ENCODE results near the gene EIF4G3. TPM values are rescaled to one million over a fixed set of nuclear protein-coding genes. Genes with fewer than 3 reads are reported as not detected.

Gene EIF4G3
- polyA plus RNA-seq, 1 donor (not counting 4 experiments of a cell fraction or from before 2014, with no cell fraction given): 44.6 TPM

DNA sequence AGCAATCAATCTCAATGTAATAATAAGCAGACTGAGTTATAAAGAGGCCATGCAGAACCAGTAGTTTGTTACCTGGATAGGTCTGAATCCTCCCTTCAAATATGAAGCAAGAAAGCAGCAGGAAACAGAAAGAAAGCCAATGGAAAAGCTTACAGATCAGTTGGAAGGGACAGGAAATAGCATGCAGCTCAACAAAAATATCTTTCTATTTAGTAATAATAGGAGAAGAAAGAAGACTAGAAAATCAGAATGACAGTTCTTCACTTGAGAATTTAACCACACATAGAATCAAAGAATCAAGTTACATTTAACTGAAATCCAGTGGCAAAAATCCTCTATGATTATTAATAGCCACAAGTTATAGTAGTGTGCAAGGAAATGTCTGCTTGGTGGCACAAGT lies 194.4 kb downstream of the EIF4G3 start:
- H3K36me3 ChIP-seq (ENCODE audit: control insufficient read depth in 2 of 2, extremely low read depth in 1 of 2, insufficient read depth in 2 of 2, low read length in 2 of 2): peaks cover 0 to 2% of the 10 kb centered on the region in 2 experiments
- no peak overlapping the region for H3K4me2 ChIP-seq (ENCODE audit: control insufficient read depth, extremely low read depth, insufficient read depth, low read depth, low read length)
- no peak overlapping the region for H2AFZ ChIP-seq (ENCODE audit: control insufficient read depth, low read length)
- no peak overlapping the region for H3K9ac ChIP-seq (ENCODE audit: control insufficient read depth, extremely low read depth, insufficient read depth, low read length)
- no peaks in the 10 kb centered on the region for H3K79me2 ChIP-seq (ENCODE audit: control insufficient read depth, insufficient read depth, low read length)
- dilution Hi-C loops (cut with MboI; ENCODE audit: extremely low pct_ligation_motif_present, low sequenced_read_pairs): no loop called here
- peaks cover 2% of the 10 kb centered on the region for H4K20me1 ChIP-seq (ENCODE audit: control insufficient read depth, extremely low read depth, insufficient read depth, low read length)
- TF ChIP-seq, protein P1, sequence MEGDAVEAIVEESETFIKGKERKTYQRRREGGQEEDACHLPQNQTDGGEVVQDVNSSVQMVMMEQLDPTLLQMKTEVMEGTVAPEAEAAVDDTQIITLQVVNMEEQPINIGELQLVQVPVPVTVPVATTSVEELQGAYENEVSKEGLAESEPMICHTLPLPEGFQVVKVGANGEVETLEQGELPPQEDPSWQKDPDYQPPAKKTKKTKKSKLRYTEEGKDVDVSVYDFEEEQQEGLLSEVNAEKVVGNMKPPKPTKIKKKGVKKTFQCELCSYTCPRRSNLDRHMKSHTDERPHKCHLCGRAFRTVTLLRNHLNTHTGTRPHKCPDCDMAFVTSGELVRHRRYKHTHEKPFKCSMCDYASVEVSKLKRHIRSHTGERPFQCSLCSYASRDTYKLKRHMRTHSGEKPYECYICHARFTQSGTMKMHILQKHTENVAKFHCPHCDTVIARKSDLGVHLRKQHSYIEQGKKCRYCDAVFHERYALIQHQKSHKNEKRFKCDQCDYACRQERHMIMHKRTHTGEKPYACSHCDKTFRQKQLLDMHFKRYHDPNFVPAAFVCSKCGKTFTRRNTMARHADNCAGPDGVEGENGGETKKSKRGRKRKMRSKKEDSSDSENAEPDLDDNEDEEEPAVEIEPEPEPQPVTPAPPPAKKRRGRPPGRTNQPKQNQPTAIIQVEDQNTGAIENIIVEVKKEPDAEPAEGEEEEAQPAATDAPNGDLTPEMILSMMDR (optimal IDR thresholded peaks at IDR 0.05 in 1 of 3, IDR thresholded peaks at IDR 0.05 in 1 of 3, conservative IDR thresholded peaks at IDR 0.05 in 1 of 3; ENCODE audit: extremely low read depth in 1 of 3, insufficient read depth in 2 of 3, low read length in 3 of 3): no peak
- H3K4me3 ChIP-seq (ENCODE audit: control insufficient read depth in 2 of 3, extremely low read depth in 1 of 3, insufficient read depth in 2 of 3, low read depth in 1 of 3, low read length in 3 of 3): no peak overlapping the region
- H3K9me3 ChIP-seq (ENCODE audit: control insufficient read depth, low read depth, low read length): no peaks in the 10 kb centered on the region
- no peak for DNase-seq (ENCODE audit: low read depth, low spot score)
- no peaks in the 10 kb centered on the region for H3K9me1 ChIP-seq (ENCODE audit: control insufficient read depth, extremely low read depth, insufficient read depth, low read length)
- H3K27ac ChIP-seq (ENCODE audit: control insufficient read depth, insufficient read depth, low read length): no peak overlapping the region
- peaks cover 13% of the 10 kb centered on the region for H3K4me1 ChIP-seq (ENCODE audit: control insufficient read depth, extremely low read depth, insufficient read depth, low read length)
- H3K27me3 ChIP-seq (ENCODE audit: control insufficient read depth, extremely low read depth, insufficient read depth, low read length): no peaks in the 10 kb centered on the region
- peak; percentile 56 for FAIRE-seq

GRCh38 chr1:20981915-20982314 lies 194.8 kb downstream of the EIF4G3 start:
- FAIRE-seq (no peak), DNase-seq (ENCODE audit: low read depth, low spot score) (no peak)
- Histone ChIP-seq H3K9me1 (ENCODE audit: control insufficient read depth, extremely low read depth, insufficient read depth, low read length) (no peaks in the 10 kb centered on the region), H3K36me3 (ENCODE audit: control insufficient read depth in 2 of 2, extremely low read depth in 1 of 2, insufficient read depth in 2 of 2, low read length in 2 of 2) (peaks cover 0 to 2% of the 10 kb centered on the region in 2 experiments), H4K20me1 (ENCODE audit: control insufficient read depth, extremely low read depth, insufficient read depth, low read length) (peaks cover 2% of the 10 kb centered on the region), H3K27me3 (ENCODE audit: control insufficient read depth, extremely low read depth, insufficient read depth, low read length) (no peaks in the 10 kb centered on the region), H3K79me2 (ENCODE audit: control insufficient read depth, insufficient read depth, low read length) (no peaks in the 10 kb centered on the region), H2AFZ (ENCODE audit: control insufficient read depth, low read length) (no peak overlapping the region), H3K9me3 (ENCODE audit: control insufficient read depth, low read depth, low read length) (no peaks in the 10 kb centered on the region), H3K4me2 (ENCODE audit: control insufficient read depth, extremely low read depth, insufficient read depth, low read depth, low read length) (no peak overlapping the region), H3K4me3 (ENCODE audit: control insufficient read depth in 2 of 3, extremely low read depth in 1 of 3, insufficient read depth in 2 of 3, low read depth in 1 of 3, low read length in 3 of 3) (no peak overlapping the region), H3K4me1 (ENCODE audit: control insufficient read depth, extremely low read depth, insufficient read depth, low read length) (peaks cover 13% of the 10 kb centered on the region), H3K27ac (ENCODE audit: control insufficient read depth, insufficient read depth, low read length) (no peak overlapping the region), H3K9ac (ENCODE audit: control insufficient read depth, extremely low read depth, insufficient read depth, low read length) (no peak overlapping the region)
- dilution Hi-C loops (cut with MboI; ENCODE audit: extremely low pct_ligation_motif_present, low sequenced_read_pairs): no loop called here
- TF ChIP-seq EZH2 (IDR thresholded peaks at IDR 0.05; ENCODE audit: low read length): no peak
- TF ChIP-seq, protein P1 (optimal IDR thresholded peaks at IDR 0.05 in 1 of 3, IDR thresholded peaks at IDR 0.05 in 1 of 3, conservative IDR thresholded peaks at IDR 0.05 in 1 of 3; ENCODE audit: extremely low read depth in 1 of 3, insufficient read depth in 2 of 3, low read length in 3 of 3): peak in 1 of 3 experiments; percentile 25
